Measurements from ENCODE around the gene MME.

The MME gene

DNA sequence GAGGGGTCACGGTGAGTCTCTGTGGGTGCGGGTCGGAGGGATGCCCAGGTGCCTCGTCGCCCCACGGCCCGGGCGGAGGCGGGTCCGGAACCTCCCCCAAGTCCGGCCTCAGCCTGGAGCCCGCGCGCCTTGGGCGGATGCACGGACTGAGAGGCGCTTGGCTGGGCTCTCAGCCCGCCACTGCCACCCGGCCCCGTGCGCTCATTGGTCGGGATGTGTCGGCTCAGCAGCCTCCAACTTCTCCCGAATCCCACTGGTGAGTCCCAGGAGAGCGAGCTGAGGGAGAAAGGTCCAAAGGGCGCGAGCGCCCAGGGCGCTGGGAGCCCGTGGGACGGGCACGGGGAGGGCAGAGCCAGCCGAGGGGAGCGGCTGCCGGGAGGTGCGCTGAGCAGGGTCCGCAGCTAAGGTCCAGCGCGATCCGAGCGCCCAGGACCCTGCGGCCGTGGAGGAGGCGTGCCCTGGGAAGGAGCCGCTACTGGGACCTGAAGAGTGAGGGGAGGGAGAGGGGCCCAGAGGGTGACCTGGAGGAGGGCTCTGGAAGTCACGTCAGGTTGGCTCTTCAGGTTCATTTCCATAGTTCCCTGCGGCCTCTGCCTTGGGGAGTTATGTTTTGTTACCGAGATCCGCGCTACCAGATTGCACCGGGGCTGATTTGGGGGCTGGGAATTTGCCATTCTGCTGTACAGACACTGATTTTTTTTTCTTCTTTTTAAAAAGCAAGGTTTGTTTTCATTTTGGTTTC is at the start of gene MME:
Gene MME, plus strand, starts transcription at position 574 of the 742 bp plus-strand sequence. CDS start 3,849 bp downstream, outside the sequence.
- peak; percentile 11 for DNase-seq

DNA sequence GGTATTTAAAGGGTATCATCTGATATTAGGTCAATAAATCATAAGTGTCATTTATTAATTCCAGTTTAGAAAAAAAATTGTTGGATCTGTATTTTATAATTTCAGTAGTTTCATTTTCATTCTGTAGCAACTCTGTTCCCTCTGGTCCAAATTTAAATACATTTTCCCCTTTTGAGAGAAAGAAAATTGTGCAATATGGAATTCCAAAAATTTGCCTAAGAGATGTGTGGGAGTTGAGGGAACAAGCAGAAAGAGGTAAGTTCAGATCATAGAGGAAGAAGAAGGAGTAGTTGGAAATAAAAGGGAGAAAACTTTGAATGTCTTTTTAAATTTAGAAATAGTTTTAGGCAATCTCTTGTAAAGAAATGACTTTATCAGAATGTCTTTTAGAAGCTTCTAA is 48.9 kb upstream of the MME start:
- no peak for DNase-seq

DNA sequence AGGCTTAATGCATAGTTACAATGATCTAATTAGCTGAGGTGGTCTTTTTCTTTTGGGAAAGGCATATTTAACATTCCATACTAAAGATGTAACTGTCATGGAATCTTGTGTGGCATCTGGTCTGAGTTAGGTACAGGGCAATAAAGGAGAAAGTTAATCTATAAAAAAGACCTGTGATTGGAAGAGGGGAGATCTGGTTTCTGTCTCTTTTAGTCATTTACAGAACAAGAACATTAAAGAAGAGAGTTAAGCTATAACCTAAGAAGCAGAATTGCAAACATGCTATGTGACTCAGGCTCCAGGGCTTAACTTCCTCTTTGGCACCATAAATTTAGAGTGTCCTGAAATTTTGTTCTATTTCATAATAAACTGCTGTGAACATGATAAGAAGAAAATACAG is 47.2 kb upstream of the MME start:
- no peak for DNase-seq

DNA sequence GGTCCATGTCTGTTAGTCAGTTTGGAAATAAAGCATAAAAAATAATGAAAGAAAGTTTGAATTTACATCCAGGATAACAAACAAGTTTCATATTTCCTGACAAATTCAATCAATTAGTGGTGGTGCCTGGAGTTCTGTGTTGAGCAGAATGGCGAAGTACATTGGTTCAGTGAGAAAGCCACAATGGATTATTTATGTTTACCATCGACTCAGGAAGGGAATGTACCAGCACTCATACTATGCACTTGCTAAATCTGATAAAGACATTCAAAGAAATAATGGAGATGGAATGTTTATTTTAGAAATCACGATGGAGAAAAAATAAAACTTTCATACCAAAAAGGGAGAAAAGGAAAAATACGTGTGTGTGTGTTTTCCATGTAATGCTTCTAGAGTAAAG is 45.3 kb upstream of the MME start:
- no peak for DNase-seq

DNA sequence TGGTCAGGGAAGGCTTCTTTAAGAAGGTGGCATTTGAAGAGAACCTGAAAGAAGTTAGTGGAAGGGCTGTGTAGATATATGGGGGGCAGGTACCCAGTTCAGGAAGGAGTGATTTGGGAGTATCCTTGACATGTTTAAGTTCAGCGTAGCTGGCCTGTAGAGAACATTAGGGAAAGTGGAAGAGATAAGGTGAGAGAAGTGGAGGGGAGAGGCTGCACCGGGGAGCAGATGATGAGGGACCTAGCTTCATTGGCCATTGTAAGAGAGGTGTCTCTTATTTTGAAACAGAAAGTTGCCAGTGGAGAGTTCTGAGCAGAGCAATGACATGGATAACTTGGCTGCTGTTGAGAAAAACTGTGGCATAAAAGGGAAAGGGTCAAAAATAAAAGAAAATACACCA is 44.6 kb upstream of the MME start:
- no peak for DNase-seq

DNA sequence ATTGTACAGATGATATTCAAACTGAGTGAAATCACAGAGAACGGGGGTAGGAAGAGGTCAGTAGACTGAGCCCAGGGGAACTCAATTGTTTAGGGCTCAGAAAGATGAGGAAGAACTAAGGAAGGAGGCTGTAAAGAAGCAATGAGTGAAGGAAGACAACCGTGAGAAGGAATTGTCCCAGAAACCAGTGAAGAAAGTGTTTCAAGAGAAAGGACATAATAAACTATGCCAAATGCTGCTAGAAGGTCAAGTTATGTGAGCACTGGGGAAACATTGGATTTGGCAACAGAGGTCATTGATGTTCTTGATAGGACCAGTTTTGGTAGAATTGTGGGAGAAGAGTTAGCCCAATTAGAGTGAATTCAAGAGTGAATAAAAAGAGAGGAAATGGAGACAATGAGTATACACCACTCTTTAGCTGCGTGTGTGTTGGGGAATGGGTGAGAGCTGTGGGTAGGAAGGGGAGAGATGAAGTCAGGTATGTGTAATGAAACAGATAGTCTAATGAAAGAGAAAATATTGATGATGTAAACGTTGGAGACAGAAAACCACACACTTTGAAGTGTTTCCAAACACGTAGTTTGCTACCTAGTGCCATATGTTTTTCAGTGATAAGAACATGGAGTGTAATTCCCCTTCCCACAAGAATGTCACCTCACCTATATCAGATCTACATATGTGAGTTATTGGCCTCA is 42.5 kb upstream of the MME start:
- no peak for DNase-seq

DNA sequence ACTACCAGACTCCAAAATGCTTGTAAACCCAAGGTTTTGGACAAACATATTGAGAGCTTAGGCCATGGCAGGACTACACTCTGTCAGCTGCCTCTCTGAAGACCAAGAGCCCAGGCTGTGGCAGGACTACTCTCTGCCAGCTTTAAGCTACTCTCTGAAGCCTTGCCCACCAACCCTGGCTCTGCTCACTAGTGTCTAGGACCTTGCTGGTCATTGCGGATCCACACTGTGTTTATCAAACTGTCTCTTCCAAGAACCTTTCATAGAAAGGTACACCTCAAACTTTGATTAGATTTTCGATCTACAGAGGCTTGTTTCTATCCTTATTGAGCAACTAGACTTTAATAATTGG is 41.9 kb upstream of the MME start:
- DNase-seq, result no peak

DNA sequence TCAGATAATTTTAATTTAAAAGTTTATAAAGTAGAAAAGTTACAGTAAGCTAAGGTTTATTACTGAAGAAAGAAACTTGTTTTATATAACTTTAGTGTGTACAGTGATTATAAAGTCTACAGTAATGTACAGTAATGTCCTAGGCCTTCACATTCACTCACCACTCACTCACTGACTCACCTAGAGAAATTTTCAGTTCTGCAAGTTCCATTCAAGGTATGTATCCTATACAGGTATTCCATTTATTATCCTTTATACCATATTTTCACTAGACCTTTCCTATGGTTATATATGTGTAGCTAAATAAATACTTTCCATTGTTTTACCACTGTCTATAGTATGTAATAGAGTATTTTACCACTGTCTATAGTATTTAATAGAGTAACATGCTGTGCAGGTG is 33.2 kb upstream of the MME start:
- DNase-seq, result no peak

DNA sequence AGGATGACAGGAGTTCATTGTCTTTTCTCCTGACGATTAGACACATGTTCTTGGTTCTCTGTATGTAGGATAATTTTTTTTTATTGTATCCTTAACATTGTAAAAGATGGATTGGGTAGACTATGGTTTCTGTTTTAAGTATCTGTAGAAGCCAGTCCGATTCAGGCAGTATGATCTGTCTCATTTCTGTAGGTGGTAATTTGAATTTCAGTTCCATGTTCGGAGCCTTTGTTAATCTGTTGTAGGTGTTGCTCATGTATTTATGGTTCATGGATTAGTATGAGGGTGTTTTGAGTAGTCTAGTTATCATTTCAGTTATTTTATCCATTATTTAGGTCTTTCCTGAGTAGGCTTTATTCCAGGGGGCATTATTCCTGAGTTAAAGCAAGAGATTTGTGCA is 32.4 kb upstream of the MME start:
- DNase-seq, result no peak

DNA sequence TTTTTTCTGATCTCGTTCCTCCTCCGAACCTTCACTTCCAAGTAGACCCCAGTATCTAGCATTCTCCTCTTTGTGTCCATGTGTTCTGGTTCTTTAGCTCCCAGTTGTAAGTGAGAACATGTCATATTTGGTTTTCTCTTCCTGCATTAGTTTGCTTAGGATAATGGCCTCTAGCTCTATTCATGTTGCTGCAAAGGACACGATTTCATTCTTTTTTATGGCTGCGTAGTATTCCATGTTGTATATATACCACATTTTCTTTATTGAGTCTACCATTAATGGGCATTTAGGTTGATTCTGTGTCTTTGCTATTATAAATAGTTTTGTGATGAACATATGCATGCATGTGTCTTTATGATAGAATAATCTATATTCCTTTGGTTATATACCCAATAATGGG is 30.2 kb upstream of the MME start:
- no peak for DNase-seq

DNA sequence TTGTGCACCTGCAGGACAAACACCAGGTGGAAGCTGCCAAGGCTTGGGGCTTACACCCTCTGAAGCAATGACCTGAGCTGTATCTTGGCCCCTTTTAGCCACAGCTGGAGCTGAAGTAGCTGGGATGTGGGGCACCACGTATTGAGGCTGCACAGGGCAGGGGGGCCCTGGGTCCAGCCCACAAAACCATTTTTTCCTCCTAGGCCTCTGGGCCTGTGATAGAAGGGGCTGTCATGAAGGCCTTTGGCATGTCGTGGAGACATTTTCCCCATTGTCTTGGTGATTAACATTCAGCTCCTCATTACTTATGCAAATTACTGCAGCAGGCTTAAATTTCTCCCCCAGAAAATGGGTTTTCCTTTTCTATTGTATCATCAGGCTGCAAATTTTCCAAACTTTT is 27.6 kb upstream of the MME start:
- DNase-seq, result no peak

DNA sequence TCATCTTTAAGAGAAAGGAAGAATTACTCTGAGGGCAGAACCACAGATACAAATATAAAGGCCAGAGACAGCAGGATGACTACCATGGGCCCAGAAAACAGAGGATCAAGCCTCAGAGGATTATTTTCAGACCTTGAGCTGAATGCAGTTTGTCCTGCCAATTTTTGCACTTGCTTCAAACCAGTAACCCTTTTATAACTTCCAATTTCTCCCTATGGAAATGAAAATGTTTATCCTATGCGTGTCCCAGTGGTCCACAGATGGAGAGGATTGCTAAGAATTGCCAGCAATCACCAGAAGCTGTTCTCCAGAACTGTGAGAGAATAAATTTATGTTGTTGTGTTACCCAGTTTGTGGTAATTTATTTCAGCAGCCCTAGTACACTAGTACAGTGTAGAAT is 26.4 kb upstream of the MME start:
- no peak for DNase-seq

DNA sequence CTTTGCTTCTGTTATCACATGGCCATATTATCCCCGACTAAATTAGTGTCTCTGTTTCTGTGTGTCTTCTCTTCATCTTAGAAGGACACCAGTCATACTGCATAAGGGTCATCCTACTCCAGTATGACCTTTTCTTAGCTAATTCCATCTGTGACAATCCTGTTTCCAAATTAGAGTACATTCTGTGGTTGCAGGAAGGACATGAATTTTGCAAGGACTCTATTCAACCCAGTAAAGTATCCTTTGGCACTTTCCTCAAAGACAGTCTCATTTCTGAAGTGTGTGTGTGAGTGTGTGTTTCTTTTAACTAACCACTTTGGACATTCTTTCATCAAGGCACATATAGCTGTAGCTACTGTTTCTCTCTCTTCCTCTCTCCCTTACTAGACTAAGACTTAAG is 15.2 kb upstream of the MME start:
- no peak for DNase-seq

DNA sequence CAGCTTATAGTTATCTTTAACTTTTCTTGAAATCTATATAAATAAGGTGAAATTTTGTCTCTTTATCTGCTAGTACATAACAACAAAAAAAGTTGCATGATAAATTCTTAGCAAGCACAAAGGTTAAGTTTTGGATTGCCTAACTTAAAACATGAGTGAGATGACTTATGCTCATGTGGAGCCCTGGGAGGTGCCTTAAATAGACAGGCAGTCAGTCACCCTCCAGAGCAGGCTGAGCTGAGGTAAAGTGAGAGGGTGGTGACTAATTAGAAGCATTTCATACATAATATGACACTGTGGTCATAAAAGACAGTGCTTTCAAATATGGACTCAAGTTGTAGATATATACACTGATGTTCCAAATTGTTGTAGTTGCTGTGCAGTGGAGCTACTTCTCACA is 14.6 kb upstream of the MME start:
- no peak for DNase-seq

DNA sequence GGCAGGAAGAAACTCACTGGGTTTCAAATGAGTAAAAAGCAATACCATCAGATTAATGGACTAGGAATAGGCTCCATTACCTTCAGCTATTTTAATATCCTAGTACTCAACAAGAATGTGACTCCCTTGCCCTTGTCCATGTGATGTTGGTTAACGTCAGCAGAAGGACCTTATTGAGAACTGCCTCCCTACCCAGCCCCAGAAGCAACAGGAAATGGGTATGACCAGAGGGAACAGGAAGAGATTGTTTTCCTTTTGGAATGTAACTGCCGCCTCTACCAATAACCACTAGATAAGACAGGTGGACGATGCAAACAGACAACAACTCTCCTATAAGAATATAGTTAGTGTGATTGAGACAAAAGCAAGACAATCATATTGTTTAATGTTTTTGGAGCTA is 10.4 kb upstream of the MME start:
- DNase-seq, result no peak

DNA sequence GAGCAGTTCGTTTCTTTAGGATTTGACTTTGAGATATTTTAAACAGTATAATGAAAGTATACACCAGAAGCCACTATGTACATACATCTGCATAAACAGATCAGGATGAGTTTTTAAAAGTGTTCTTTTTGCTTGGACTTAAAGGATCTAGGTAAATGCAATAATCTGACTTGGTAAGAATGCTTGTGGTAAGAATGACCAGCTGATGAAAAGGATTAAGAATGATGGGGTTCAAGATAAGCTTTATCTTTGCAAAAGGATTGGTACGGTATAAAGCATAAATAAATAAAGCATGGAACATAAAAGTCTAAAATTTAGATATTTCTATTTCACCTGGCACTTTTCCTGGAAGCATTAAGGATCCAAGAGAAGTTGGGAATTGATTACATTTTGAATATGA is 9.8 kb upstream of the MME start:
- DNase-seq, result no peak

DNA sequence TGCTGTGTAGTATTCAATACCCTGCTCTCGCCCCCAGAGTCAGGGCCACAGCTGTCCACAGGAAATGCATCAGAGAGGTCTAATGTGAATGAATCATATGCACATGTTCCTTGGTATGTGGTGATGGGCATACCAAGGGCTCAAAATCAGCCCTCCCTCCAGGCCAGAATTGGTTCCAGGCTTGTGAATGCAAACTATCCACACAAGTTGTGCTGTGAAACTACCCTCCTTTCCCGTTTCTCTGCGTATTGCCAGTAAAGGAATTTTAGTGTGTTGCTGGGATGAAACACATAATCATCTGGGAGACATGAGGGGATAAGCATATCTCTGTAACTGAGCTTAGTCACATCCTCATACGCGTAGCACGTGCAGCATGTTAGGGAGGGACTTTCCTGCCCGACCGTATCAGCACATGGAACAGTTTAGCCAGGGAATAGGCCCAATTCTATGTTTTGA is 9.2 kb upstream of the MME start:
- DNase-seq, result no peak

DNA sequence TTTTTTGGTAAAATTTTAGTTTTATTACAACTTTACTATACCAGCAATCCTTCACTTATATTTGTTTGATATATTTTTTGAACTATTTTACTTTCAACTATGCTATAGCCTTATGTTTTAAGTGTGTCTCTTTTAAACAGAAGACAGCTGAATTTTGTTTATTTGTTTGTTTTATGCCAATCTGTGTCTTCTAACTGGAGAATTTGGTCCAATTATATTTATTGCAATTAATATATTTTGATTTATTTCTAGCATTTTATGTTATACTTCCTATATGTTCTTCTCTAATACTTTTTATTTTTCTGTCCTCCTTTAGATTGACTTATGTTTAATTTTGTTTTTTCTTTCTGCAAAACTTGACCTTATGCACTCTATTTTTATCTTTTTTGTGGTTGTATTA is 4.9 kb upstream of the MME start:
- DNase-seq, result no peak

DNA sequence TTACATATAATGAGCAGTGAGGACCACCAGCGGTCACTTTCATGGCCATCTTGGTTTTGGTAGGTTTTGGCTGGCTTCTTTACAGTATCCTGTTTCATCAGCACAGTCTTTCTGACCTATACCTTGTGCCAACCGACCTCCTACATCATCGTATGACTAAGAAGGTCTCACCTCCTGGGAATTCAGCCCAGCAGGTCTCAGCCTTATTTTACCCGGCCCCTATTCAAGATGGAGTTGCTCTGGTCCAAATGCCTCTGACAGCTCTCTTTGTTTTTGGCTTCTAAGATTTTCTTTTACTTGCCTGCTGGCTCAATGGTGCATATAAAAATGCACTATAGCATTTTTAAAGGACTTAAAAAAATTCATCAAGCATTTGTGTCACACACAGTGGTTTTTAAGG is 3.2 kb upstream of the MME start:
- no peak for DNase-seq

DNA sequence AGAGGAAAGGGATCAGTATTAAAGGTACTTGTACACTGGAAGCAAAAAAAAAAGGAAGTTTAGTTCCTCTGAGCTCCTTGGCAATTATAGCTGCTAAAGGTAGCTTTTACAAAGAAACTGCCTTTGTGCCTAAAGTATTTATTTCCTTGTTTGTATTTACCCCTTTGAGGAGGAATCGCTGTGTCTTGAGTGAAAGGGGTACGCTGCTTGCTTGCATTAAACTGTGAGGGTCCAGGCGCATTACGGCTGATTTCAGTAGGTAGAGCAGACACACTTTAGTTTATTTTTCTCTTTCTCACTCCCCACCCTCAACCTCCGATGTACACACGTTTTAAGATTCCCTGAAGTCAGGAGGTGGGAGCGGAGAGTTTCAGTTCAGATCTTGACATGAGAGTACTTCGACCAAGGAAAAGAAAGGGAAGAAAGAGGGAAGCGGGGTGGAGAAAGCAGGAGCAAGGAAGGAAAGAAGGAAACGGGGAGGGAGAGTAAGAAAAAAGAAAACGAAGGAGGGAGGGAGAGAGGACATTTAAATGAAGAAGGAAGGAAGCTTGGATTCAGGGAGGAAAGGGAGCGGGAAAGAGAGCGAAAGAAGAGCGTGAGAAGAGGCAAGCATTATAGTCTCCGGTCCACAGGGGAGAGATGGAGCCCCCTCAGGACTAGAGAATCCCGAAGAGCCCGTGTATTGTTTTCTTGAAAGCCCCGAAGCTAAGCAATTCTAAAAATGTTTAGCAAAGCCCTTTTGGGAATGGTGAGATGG is 1.2 kb upstream of the MME start:
- no peak for DNase-seq

DNA sequence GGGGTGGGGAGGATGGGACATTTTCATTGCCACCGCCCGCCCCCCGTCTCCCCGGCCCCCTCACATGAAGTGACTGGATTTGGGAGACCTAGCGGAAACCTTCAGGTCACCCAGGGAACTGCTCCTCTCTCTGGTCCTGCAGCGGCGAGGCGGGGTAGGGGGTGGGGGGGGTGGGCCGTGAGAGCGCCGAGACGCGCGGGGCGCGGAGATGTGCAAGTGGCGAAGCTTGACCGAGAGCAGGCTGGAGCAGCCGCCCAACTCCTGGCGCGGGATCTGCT is 712 bp upstream of the MME start:
- DNase-seq, result no peak

DNA sequence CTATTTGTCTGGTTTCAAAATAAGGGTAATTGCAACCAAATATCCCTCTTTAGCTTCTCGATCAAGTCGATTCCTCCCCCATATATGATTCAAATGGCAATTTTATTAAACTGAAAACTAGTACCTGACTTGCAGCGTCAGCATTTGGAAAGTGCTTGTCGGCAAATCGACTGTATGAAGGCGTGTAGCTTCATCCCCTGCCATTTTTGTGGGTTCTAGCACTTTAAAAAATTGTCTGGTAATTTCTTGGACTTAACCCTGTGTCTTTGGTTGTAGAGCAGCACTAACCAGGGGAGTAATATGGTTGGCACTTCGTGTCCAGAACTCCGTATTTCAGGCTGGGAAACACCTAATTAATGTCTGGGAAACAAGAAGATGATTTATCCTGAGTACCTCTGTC is 573 bp downstream of the MME start:
- no peak for DNase-seq

DNA sequence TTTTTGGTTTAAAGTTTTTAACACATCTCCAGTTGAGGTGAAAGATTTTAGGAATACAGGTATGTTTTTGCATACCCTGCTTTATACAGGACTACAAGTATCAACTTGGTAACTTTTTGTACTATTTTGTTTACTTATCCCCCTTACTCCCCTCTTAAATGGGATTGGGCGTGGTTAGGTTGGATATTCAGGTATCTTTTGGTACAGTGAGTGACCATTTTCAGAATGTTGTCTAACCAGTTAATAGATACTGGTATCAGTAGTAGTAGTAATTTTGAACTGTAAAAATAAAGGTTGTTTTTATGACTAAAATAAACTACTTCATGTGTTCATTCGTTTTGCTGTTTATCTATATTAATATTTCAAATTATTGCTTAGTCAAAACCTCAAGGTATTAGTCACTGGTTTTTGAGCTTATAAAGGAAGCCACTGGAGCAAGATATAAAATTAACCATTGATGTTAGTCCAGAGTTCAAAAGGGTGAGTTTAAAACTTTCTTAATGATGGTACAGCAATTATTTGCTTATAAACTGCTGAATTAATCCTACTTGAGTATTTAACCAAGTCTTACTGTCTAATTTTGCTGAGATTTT is 3.3 kb downstream of the MME start:
- DNase-seq, result no peak

DNA sequence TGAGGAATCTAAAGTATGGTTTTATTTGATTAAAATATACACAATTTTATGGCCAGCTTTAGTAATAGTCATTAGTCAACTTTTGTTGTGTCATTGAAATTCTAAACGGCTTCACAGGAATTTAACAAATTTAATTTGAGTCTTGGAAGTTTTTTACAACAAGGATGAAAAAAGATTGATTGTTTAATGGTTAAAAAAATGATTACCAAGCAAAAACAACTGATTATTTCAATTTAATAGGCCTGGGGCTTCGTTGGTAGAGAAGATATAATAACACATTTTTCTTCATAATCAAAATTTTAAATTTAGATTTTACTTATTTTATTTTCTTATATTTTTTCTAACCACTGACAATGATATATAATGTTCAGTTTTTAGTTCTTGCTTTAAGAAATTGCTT is 4.4 kb downstream of the MME start:
- no peak for DNase-seq
